Measurements from ENCODE around the gene F5. TPM values are rescaled to one million over a fixed set of nuclear protein-coding genes. Genes with fewer than 3 reads are reported as not detected.

The F5 gene
- total and polyA plus RNA-seq, 7 donors = under 0.01 to 1.0 (median 0.54) TPM; not detected in 2

- Histone ChIP-seq H3K4me1 (peaks cover 0 to 12% (median 9%) of the 10 kb centered on the region in 4 donors), H3K36me3 (no peaks in the 10 kb centered on the region), H3K4me3 (no peak overlapping the region), H3K27ac (no peak overlapping the region), H3K27me3 (peaks cover 0 to 11% (median 0%) of the 10 kb centered on the region in 3 donors), H3K9me3 (no peaks in the 10 kb centered on the region)
- no peak for DNase-seq
- TF ChIP-seq, protein P1, sequence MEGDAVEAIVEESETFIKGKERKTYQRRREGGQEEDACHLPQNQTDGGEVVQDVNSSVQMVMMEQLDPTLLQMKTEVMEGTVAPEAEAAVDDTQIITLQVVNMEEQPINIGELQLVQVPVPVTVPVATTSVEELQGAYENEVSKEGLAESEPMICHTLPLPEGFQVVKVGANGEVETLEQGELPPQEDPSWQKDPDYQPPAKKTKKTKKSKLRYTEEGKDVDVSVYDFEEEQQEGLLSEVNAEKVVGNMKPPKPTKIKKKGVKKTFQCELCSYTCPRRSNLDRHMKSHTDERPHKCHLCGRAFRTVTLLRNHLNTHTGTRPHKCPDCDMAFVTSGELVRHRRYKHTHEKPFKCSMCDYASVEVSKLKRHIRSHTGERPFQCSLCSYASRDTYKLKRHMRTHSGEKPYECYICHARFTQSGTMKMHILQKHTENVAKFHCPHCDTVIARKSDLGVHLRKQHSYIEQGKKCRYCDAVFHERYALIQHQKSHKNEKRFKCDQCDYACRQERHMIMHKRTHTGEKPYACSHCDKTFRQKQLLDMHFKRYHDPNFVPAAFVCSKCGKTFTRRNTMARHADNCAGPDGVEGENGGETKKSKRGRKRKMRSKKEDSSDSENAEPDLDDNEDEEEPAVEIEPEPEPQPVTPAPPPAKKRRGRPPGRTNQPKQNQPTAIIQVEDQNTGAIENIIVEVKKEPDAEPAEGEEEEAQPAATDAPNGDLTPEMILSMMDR (IDR thresholded peaks at IDR 0.05) = no peak
- TF ChIP-seq EP300 (IDR thresholded peaks at IDR 0.05) (no peak), POLR2A (IDR thresholded peaks at IDR 0.05) (no peak), POLR2AphosphoS5 (IDR thresholded peaks at IDR 0.05) (no peak)
- intact Hi-C loops (cut with DNase I) = no loop called here
Observed at GRCh38 chr1:169585181-169585580, 1.1 kb downstream of the F5 start.

- WGBS, 2 donors = 40 to 61% methylated on average over 4 of the region's 4 CpGs
- H3K4me1 ChIP-seq = peaks cover 0 to 12% (median 9%) of the 10 kb centered on the region in 4 donors
- no peaks in the 10 kb centered on the region for H3K9me3 ChIP-seq
- intact Hi-C loops (cut with DNase I) = no loop called here
- H3K4me3 ChIP-seq = no peak overlapping the region
- H3K27me3 ChIP-seq = peaks cover 0 to 11% (median 0%) of the 10 kb centered on the region in 3 donors
- no peak overlapping the region for H3K27ac ChIP-seq
- no peak for DNase-seq
- no peaks in the 10 kb centered on the region for H3K36me3 ChIP-seq
- TF ChIP-seq POLR2AphosphoS5 (IDR thresholded peaks at IDR 0.05) (no peak), EP300 (IDR thresholded peaks at IDR 0.05) (no peak), POLR2A (IDR thresholded peaks at IDR 0.05) (no peak)
- TF ChIP-seq, protein P1 (IDR thresholded peaks at IDR 0.05) = no peak
Observed at GRCh38 chr1:169584483-169585144, 1.7 kb downstream of the F5 start.

DNA sequence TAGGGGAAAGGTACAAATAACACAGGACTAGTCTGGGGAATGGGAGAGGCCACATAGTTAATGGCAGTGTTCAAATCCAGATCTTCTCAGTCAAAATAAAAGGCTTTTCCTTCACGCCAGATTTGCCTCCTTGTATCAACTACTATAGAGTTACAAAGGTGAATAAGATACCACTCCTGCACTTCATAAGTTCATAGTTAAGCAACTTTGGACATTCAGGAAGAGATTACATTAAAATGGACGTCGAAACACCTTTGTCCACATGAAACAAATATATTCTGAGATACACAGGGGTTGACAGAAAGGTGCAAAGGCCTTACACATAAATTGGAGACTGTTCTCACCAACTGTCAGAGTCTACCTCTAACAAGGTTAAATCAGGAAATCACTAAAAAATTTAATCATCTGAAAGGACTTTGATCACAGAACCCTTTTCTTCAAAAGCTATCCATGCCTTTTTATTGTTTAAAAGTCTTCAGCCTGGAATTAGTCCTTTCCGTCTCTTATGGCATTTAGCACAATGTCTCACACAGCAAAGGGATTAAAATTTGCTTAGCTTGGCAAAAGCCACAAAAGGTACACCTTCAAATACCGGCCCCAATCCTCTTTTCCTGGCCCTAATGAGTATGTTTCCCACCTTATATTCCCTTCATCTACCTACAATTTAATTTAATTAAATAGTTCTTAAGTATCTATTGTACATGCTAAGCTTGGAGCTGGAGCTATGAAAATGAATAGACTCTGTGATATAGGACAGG lies 8.1 kb downstream of the F5 start:
- 31 to 72% methylated on average over 5 of the region's 5 CpGs for WGBS, 2 donors
- no peak for DNase-seq
- Histone ChIP-seq H3K4me3 (no peak overlapping the region), H3K36me3 (no peaks in the 10 kb centered on the region), H3K9me3 (no peaks in the 10 kb centered on the region), H3K4me1 (no peaks in the 10 kb centered on the region), H3K27ac (no peak overlapping the region), H3K27me3 (no peaks in the 10 kb centered on the region)
- TF ChIP-seq POLR2AphosphoS5 (IDR thresholded peaks at IDR 0.05) (no peak), POLR2A (IDR thresholded peaks at IDR 0.05) (no peak), EP300 (IDR thresholded peaks at IDR 0.05) (no peak)
- TF ChIP-seq, protein P1 (IDR thresholded peaks at IDR 0.05) = no peak
- intact Hi-C loops (cut with DNase I) = no loop called here

DNA sequence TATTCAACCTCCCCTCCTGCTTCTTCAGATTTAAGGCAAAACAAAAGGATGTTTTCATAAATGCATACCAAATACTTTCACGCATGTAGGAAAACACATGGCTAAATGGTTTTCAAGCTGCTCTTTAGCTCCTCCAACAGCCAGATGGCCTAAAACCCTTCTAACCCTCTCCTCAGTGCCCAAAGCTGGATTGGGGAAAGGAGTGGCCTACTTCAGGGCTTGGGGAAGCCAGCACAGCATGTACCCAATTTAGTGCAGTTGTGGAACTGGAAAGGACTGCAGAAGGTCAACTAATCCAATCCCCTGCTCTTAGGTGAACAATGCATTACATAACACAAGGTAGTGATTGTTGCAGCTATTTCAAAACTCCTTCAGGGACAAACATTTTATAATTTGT lies 9.3 kb downstream of the F5 start:
- no peak overlapping the region for H3K4me3 ChIP-seq
- intact Hi-C loops (cut with DNase I) = no loop called here
- 89 to 96% methylated on average over 1 of the region's 1 CpG for WGBS, 2 donors
- no peaks in the 10 kb centered on the region for H3K9me3 ChIP-seq
- H3K27ac ChIP-seq = no peak overlapping the region
- no peaks in the 10 kb centered on the region for H3K27me3 ChIP-seq
- no peak for DNase-seq
- peaks cover 0 to 11% (median 3%) of the 10 kb centered on the region in 4 donors for H3K4me1 ChIP-seq
- no peaks in the 10 kb centered on the region for H3K36me3 ChIP-seq
- TF ChIP-seq EP300 (IDR thresholded peaks at IDR 0.05) = no peak
- TF ChIP-seq POLR2A (IDR thresholded peaks at IDR 0.05) = no peak
- TF ChIP-seq, protein P1 (IDR thresholded peaks at IDR 0.05) = no peak
- no peak for TF ChIP-seq POLR2AphosphoS5 (IDR thresholded peaks at IDR 0.05)

All from sigmoid colon (tissue), 7 donors.